ENCODE data around the gene OR51T1. TPM values are rescaled to one million over a fixed set of nuclear protein-coding genes. Genes with fewer than 3 reads are reported as not detected.

The OR51T1 gene
- total RNA-seq, 1 donor from 2014 or later, result not detected

- DNase-seq (ENCODE audit: low read depth in 2 of 2), result no peak
These were observed 44.9 kb downstream of the OR51T1 start for GRCh38 chr11:4926608-4927007.

Other genes with a start within 250 kb of the OR51T1 start
- gene OR51D1, start 244.4 kb upstream of the OR51T1 start, total RNA-seq, result not detected in 2 replicates
- not detected in 2 replicates for gene OR51E1, start 237.9 kb upstream of the OR51T1 start, total RNA-seq
- gene OR51E2, start 184.0 kb upstream of the OR51T1 start, total RNA-seq, result not detected in 2 replicates
- not detected in 2 replicates for gene MMP26, start 177.1 kb upstream of the OR51T1 start, total RNA-seq
- not detected in 2 replicates for gene OR51F1, start 112.0 kb upstream of the OR51T1 start, total RNA-seq
- not detected in 2 replicates for gene OR52R1, start 77.5 kb upstream of the OR51T1 start, total RNA-seq
- gene OR51F2, start 60.6 kb upstream of the OR51T1 start, total RNA-seq, result not detected in 2 replicates
- gene OR51S1, start 32.7 kb upstream of the OR51T1 start, total RNA-seq, result not detected in 2 replicates
- gene OR51A7, start 21.9 kb downstream of the OR51T1 start, total RNA-seq, result not detected in 2 replicates
- not detected in 2 replicates for gene OR51G2, start 37.5 kb downstream of the OR51T1 start, total RNA-seq
- not detected in 2 replicates for gene OR51G1, start 42.4 kb downstream of the OR51T1 start, total RNA-seq
- gene OR51A4, start 65.7 kb downstream of the OR51T1 start, total RNA-seq, result not detected in 2 replicates
- gene OR51A2, start 73.8 kb downstream of the OR51T1 start, total RNA-seq, result not detected in 2 replicates
- gene OR51L1, start 113.0 kb downstream of the OR51T1 start, total RNA-seq, result not detected in 2 replicates
- not detected in 2 replicates for gene OR52J3, start 164.6 kb downstream of the OR51T1 start, total RNA-seq
- not detected in 2 replicates for gene OR52E2, start 177.7 kb downstream of the OR51T1 start, total RNA-seq
- not detected in 2 replicates for gene OR52E1, start 187.7 kb downstream of the OR51T1 start, total RNA-seq

All from dermis microvascular lymphatic vessel endothelial cell (primary cell).